ENCODE data around the gene MMAB.

Gene MMAB

DNA sequence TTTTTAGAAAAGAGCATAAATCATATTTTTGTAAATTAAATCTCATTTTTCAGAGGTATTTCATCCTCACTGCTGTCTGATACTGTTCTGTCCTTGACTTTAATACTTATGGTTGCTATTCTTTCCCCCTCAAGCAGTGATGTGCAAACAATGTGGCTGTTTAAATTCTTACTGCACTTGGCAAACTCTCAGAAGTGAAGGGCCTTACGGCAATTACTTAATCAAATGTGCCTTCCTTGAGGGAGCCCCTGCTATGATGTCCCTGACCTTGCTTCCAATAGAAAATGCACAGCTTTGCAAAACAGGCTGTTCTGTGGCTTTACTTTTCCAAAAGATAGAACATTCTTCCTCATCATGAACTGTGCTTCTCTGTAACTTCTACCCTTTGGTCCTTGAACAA lies 60.7 kb downstream of the MMAB start:
- no peak for DNase-seq (ENCODE audit: low read depth in 2 of 2)

DNA sequence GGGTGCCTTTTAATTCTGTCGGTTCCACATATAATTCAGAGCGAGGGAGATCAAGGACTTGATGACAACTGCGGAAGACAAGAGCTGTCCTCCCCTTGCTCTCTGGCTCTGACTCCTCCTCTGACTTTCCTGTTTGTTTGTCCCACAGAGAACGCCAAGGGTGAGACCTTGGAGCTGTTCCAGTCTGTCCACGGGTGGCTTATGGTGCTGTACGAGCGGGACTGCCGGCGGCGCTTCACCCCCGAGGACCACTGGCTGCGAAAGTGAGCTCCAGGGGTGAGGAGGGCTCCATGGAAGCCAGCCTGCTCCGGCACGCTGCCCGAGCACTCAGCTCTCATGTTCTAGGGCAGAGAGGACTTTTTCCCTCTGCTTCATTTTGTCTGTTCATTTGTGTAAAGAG lies 63.1 kb downstream of the MMAB start:
- no peak for DNase-seq (ENCODE audit: low read depth in 2 of 2)

DNA sequence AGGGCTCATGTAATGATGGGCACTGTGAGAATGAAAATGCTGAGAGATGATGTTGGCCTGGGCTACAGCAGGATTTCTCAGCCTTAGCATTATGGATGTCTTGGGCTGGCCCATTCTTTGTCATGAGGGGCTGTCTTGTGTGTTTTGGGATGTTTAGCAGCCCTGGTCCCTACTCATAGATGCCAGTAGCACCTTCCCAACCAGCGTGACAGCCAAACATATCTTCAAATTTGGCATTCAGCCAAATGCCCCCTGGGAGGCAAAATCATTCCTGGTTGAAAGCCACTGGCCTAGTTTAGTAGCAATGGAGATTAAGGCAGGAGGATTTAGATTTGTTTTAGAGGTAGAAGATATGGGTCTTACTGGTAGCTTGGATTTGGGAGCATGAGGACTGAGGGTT lies 69.2 kb downstream of the MMAB start:
- DNase-seq (ENCODE audit: low read depth in 2 of 2): no peak
